A673 (cell line): ENCODE measurements around the gene CARM1. TPM values are rescaled to one million over a fixed set of nuclear protein-coding genes. Genes with fewer than 3 reads are reported as not detected.
"Not testable (repeated sequence)": the region's sequence is repeated elsewhere in the genome, so short reads cannot be mapped to it uniquely, and the experiment has no call there.

Source experiments
- BruUV-seq: library from RNA; stranded (reverse); fragments of 400-500 nt; replicated peaks from 2 replicates; lab custom pipeline; 2021; lab: Mats Ljungman, UMichigan
- CTCF ChIA-PET: fragments of 300-600 bp; sonication (Branson Sonifier 250); formaldehyde crosslinking; loops from one replicate; lab custom pipeline; 2022; ENCODE audit warnings: antibody characterized with exemption; lab: Charles Lee
- POLR2A ChIA-PET: fragments of 300-600 bp; sonication (Branson Sonifier 250); formaldehyde crosslinking; loops from one replicate; lab custom pipeline; 2022; ENCODE audit warnings: antibody characterized with exemption; ENCODE audit not compliant: low non-redundant PET; lab: Charles Lee
- DNase-seq: peaks from one replicate; pipeline ENCODE4 v3.0.0-alpha.2; 2015; ENCODE audit warnings: low spot score
- H3K27ac ChIP-seq: fragments of 200-600 bp; sonication (generic); 2 replicates; pipeline ENCODE4 v1.5.1; 2016; ENCODE audit warnings: mixed run types, low read depth, mild to moderate bottlenecking, mixed read lengths, antibody characterized with exemption, low read length; ENCODE audit not compliant: poor library complexity, severe bottlenecking
- H3K27me3 ChIP-seq: fragments of 200-600 bp; sonication (generic); replicated peaks from 2 replicates; pipeline ENCODE4 v1.6.1; 2017; ENCODE audit warnings: mixed run types, low read depth, mild to moderate bottlenecking, mixed read lengths, antibody characterized with exemption, low read length; ENCODE audit not compliant: insufficient read depth, poor library complexity
- H3K36me3 ChIP-seq: fragments of 200-600 bp; sonication (generic); 2 replicates; pipeline ENCODE4 v1.6.1; 2016; ENCODE audit warnings: mixed run types, mild to moderate bottlenecking, mixed read lengths, antibody characterized with exemption, low read length; ENCODE audit not compliant: insufficient read depth, poor library complexity, severe bottlenecking
- H3K4me1 ChIP-seq: fragments of 200-600 bp; sonication (generic); 2 replicates; pipeline ENCODE4 v1.6.1; 2017; ENCODE audit warnings: mixed run types, mild to moderate bottlenecking, mixed read lengths, antibody characterized with exemption, low read length; ENCODE audit not compliant: insufficient read depth, poor library complexity, severe bottlenecking
- H3K4me3 ChIP-seq: fragments of 200-600 bp; sonication (generic); 2 replicates; pipeline ENCODE4 v1.5.1; 2016; ENCODE audit warnings: low read depth, mixed run types, mild to moderate bottlenecking, mixed read lengths, low read length; ENCODE audit not compliant: poor library complexity, severe bottlenecking
- H3K9me3 ChIP-seq: fragments of 200-600 bp; sonication (generic); 2 replicates; pipeline ENCODE4 v1.6.1; 2016; ENCODE audit warnings: mixed run types, low read depth, mild to moderate bottlenecking, mixed read lengths, antibody characterized with exemption, low read length; ENCODE audit not compliant: poor library complexity, severe bottlenecking
- CTCF ChIP-seq: fragments of 300-800, 200-600 bp; sonication (generic); conservative IDR thresholded peaks from 2 replicates; pipeline ENCODE4 v1.5.1; 2017; ENCODE audit warnings: low read depth, mild to moderate bottlenecking, antibody characterized with exemption, low read length, moderate library complexity, mixed read lengths
- EZH2 ChIP-seq: fragments of 200-600 bp; sonication (generic); IDR thresholded peaks from 2 replicates; pipeline ENCODE4 v1.6.1; 2017; ENCODE audit warnings: borderline replicate concordance, low read depth, mild to moderate bottlenecking, mixed read lengths, antibody characterized with exemption, low read length; ENCODE audit not compliant: poor library complexity, severe bottlenecking
- intact Hi-C: fragments of 100-400 bp; cut with micrococcal nuclease; formaldehyde crosslinking; loops from one replicate; pipeline ENCODE4 v1.10.0; 2022; ENCODE audit not compliant: unreplicated experiment
- total RNA-seq: library from RNA; stranded (reverse); gene quantifications from 2 replicates; pipeline ENCODE4 v1.2.3, GENCODE V29; 2021

CARM1 gene
- total RNA-seq, 1 experiment from 2014 or later, result 78.7 TPM

- ChIA-PET CTCF (interaction anchor here (1.0 to 1.4 kb wide), 2 partner anchors 11 to 17 kb away, joined by 6 to 8 read pairs; partner anchors contain the start of gene TMED1), POLR2A (no interaction called here)
- no peak for DNase-seq
- intact Hi-C loops, result no loop called here
- no peak overlapping the region for H3K27ac ChIP-seq
- no peaks in the 10 kb centered on the region for H3K9me3 ChIP-seq
- H3K4me1 ChIP-seq, result no peaks in the 10 kb centered on the region
- BruUV-seq, result no TSS peak
- TF ChIP-seq EZH2 (no peak), CTCF (no peak)
- no peaks in the 10 kb centered on the region for H3K36me3 ChIP-seq
- no peaks in the 10 kb centered on the region for H3K27me3 ChIP-seq
- H3K4me3 ChIP-seq, result no peak overlapping the region
These were observed 18.4 kb upstream of the CARM1 start for GRCh38 chr19:10852941-10853340.

GRCh38 chr19:10854350-10855089, 16.8 kb upstream of the CARM1 start:
- TF ChIP-seq CTCF, result no peak
- TF ChIP-seq EZH2, result no peak
- Histone ChIP-seq H3K4me1 (no peaks in the 10 kb centered on the region), H3K9me3 (no peaks in the 10 kb centered on the region), H3K36me3 (no peaks in the 10 kb centered on the region), H3K27ac (no peak overlapping the region), H3K4me3 (no peak overlapping the region), H3K27me3 (no peaks in the 10 kb centered on the region)
- POLR2A ChIA-PET, result interaction anchor here (1.2 kb wide), 1 partner anchor 16 kb away, joined by 3 read pairs; no protein-coding TSS in a partner anchor
- CTCF ChIA-PET, result interaction anchor here (0.6 to 1.4 kb wide), 3 partner anchors 10 to 282 kb away, joined by 3 to 8 read pairs (median 6); partner anchors contain the start of gene TMED1
- DNase-seq, result no peak
- intact Hi-C loops, result no loop called here
- BruUV-seq, result no TSS peak

GRCh38 chr19:10855879-10856522, 15.4 kb upstream of the CARM1 start:
- no peaks in the 10 kb centered on the region for H3K36me3 ChIP-seq
- POLR2A ChIA-PET, result no interaction called here
- no peaks in the 10 kb centered on the region for H3K27me3 ChIP-seq
- no peak overlapping the region for H3K27ac ChIP-seq
- DNase-seq, result peak; percentile 45
- intact Hi-C loops, result no loop called here
- no peaks in the 10 kb centered on the region for H3K9me3 ChIP-seq
- BruUV-seq, result no TSS peak
- CTCF ChIA-PET, result no interaction called here
- TF ChIP-seq CTCF, result peak; percentile 62
- TF ChIP-seq EZH2, result no peak
- no peaks in the 10 kb centered on the region for H3K4me1 ChIP-seq
- no peak overlapping the region for H3K4me3 ChIP-seq

GRCh38 chr19:10856899-10857298, 14.5 kb upstream of the CARM1 start:
- intact Hi-C loops, POLR2A ChIA-PET, H3K4me1 ChIP-seq, BruUV-seq, H3K9me3 ChIP-seq, CTCF ChIA-PET, H3K36me3 ChIP-seq, H3K27me3 ChIP-seq, DNase-seq, H3K4me3 ChIP-seq, H3K27ac ChIP-seq: not testable (repeated sequence)
